Stimulated activated CD4-positive, alpha-beta T cell treated with anti-CD3 and anti-CD28 coated beads, Interleukin-1b, Interleukin-23, amount 100 ng/mL, for 24 hours (primary cell): Measurements from ENCODE around the gene IRF2BP2.
"Not testable (repeated sequence)": the region's sequence is repeated elsewhere in the genome, so short reads cannot be mapped to it uniquely, and the experiment has no call there.

Source experiments
- DNase-seq, 4 experiments: peaks; one replicate each; pipeline ENCODE4 v3.0.0-alpha.2; 2020; ENCODE audit warnings: low read depth in 4 of 4, low spot score in 1 of 4

IRF2BP2 gene

DNA sequence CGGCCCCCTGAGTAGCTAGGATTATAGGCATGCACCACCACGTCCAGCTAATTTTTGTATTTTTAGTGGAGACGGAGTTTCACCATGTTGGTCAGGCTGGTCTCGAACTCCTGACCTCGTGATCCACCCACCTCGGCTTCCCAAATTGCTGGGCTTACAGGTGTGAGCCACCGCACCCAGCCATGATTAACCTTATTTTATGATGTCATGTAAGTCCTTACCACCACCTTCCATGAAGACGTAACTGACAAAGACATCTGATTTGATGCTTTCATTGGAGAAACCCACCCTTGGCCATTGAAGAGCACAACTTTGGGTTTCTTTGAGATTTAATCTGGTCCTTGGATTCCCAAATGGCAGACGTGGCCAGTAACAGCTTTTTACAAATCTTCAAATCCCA is 24.9 kb upstream of the IRF2BP2 start:
- not testable (repeated sequence) for DNase-seq

DNA sequence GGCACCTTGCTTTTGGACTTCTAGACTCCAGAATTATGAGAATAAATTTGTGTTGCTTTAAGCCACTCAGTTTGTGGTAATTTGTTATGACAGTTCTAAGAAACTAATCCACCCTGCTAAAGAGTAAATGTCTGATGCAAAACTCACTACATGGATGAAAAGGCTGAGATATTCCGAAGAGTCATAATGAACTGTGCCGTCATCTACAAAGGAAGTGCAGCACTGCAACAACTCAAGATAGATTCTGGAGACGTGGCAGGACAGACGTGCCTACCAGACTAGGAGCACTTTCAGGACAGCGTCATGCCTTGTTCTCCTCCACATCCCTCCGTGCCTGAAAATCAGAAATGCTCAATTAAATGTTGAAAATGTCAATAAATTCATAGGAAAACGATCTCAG is 24.4 kb upstream of the IRF2BP2 start:
- DNase-seq = no peak

DNA sequence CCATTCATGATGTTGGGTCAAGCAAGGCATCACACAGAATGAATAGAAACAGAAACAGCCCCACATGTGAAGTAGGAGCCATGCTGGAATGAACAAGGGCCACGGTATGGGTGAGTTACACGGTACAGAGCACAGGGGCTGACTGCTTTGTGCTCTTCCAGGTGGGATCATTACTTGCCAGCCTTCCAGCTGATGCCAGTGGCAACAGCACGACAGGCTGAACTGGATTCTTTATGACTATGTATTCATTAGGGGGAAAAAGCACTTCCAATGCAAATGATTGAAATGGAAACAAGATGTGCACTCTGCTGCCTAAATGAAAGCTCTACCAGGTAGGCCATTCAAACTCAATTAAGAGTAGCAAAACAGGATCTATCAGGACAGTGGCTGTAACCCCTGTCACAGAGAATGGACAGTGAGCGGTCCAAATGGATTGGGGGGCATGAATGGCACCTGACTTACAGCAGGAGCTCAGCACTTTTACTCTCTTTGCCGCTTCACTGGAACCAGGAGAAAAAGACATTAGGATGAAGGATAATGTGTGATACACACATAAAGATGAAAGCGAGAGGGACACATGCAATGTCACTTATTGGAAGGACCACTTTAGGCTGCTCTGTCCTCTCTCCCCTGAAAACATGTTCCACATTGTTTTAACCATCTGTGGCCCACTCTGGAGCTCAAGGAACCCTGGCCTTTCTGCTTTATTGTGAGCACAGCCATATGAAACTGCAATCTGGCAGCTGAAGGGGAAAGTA is 23.4 kb upstream of the IRF2BP2 start:
- DNase-seq = no peak

DNA sequence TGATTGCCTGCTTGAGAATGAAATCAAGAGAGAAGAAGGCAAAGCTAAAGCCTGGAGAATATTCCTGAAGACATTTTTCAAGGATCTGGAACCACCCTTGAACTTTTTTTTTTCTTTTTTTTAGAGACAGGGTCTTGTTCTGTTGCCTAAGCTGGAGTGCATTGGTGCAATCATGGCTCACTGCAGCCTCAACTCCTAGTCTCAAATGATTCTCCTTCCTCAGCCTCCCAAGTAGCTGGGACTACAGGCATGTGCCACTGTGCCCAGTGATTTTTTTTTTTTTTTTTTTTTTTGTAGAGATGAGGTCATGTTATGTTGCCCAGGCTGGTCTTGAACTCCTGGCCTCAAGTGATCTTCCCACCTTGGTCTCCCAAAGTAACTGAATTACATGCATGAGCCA is 22.2 kb upstream of the IRF2BP2 start:
- no peak for DNase-seq

DNA sequence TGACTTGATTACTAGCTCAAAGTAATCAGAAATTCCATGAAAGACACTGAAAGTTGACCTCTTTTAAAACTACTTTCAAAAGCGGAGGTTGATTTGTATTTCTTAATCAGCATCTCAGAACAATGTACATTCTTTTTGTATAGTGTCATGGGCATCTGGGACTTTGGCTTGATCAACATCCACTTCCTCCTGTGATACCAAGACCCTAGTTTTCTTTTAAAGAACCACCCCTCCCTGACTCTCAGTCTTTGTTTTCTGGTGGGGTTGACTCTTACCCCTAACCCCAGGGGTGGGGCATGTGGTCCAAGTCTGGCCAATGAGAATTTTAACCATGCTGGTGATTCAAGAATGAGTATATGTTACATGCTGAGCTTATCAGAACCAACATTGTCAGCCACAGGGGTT is 21.7 kb upstream of the IRF2BP2 start:
- DNase-seq = no peak

DNA sequence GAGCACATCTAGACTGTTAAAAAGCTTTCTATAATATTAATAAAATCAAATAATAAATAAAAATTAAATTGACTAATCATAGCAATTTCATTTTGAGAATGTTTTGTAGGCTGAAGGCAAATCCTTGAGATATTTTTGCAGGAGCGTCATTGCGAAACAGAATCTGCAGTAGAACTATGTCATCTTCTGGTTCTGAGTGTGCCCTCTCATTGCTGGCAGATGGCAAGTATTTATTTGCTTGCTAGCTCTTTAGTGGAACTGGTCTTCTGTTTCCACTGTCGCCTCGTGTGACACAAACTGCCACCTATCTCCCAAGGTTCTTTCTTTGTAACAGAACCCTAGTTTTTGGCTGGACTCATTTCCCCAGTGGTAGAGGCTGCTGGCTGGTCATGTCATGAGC is 19.0 kb upstream of the IRF2BP2 start:
- no peak for DNase-seq

DNA sequence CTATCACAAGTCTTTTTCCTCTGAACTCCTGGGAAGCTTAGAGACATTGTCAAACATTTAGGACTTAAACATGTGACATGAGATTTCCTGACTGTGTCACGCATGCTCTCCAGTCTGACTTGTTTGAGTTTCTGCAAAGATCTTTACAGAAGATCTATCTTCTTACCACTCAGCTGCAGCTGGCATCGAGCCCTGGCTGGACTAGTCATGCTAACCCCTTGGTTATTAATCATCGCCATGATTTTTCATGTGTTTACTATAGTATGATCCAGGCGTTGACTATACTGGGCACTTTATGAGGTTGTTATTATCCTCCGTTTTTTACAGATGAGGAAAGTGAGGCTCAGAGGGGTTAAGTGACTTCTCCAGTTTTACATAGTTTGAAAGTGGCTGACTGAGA is 18.1 kb upstream of the IRF2BP2 start:
- no peak for DNase-seq

DNA sequence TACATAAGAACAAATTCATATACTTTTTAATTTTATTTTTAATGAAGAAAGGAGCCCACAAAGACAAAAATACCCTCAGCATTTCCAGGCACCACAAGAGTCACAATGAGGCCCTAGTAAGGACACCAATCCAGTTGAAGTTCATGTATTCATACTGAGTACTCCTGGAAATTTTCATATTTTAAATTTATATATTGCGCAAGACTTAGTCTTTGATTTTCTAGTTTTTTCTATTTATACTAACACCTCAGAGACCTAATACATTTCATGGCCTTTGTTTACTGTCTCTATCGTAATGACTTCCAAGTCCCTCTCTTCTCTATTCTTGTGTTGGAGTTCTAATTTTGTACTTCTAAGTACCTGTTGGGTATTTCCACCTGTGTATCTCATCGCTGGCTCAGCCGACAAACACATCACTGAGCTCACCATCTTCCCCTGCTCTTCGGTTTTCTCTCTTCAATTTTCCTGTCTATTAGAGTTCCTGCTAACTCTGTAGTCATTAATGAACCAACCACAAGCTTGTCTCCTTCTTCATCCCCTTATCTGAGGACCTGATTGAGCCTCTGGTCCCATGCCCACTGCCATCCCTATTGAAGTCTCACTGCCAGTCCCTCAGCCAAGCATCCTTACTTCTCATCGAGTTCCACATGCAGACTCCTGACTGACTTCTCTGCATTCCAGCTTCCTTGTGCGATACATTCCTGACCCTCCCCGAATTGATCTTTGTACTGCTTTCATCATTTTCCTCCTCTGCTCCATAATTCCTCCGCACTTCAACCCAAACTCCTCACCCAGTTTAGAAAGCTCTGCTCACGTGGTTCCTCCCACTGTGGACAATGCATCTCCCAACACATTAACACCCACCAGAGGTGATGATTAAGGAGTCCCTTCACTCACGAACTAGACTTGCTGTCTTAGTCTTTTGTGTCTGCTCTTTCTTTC is 17.3 kb upstream of the IRF2BP2 start:
- DNase-seq = no peak

DNA sequence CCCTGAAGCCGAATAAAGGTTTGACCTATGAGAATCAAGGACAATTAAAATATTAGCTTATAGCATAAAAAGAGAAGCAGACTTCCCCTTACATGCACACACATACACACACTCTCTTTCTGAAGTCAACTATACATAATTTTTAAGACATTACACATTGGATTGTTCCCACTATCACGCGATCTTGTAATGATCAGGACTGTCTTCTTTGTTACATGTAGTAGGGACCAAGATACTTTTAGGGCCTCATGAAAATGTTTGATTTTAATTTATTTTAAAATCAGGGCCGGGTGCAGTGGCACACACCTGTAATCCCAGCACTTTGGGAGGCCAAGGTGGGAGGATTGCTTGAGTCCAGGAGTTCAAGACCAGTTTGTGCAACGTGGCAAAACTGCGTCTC is 16.4 kb upstream of the IRF2BP2 start:
- no peak for DNase-seq

DNA sequence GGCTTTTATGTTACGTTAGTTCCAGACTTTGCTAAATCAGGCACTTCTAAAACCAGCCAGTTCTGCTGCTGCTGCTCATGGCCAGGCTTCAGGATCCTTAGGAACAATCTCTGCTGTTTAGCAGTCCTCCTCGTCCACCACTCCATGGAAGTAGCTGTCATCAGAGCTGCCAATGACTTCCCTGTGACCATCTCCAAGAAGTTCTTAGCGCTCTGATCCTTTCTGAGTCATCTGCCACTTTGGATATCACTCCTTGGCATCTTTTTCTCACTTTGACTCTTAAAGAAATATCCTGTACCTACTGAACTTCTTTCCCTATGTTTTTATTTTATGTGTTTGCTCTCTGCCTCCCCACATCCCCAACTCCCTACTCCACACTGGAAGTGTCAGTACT is 14.7 kb upstream of the IRF2BP2 start:
- DNase-seq = no peak

DNA sequence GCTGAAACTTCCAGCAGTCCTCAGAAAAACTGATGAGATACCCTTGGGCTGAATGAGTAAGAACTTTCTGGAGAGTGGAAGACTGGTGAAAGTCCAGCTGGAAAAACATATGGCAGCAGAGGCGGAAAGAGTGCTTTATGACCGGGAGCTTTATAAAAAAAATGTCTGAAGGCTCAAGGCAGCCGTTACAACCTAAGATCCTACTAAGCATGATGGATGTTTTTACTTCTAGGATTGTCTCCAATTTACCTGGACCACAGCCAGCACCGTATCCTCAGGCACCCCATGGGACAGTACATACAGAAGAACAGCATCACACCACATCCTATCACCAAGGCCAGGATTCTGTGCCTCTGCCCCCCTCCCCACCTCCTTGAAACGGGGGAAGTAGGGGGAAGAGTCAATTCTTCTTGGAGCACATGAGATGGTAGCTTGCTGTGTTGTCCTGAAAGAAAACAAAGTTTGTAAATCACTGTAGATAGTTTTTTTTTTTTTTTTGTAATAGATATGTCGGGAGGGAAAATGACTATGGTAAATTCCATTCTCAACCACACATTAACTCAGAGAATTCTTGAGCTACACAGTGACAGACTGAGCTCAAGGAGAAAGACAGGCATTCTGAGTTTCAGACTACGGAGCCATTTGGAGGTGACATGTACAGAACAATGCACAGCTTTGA is 11.8 kb upstream of the IRF2BP2 start:
- no peak for DNase-seq

DNA sequence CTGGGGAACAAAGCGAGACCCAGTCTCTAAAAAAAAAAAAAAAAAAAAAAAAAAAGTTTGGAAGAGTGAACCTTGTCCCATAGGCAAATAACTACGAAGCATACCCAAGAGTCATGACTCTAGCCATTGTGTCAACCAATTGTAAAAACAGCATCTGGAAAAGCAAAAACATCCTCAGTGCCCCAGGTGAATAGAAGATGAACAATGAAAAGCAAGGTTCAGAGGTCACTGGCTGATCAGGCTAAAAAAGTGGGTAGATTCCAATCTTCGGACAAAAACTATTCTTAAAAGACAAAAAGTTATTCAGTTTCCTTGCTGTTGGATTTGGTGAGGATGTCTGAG is 11.1 kb upstream of the IRF2BP2 start:
- DNase-seq = no peak

DNA sequence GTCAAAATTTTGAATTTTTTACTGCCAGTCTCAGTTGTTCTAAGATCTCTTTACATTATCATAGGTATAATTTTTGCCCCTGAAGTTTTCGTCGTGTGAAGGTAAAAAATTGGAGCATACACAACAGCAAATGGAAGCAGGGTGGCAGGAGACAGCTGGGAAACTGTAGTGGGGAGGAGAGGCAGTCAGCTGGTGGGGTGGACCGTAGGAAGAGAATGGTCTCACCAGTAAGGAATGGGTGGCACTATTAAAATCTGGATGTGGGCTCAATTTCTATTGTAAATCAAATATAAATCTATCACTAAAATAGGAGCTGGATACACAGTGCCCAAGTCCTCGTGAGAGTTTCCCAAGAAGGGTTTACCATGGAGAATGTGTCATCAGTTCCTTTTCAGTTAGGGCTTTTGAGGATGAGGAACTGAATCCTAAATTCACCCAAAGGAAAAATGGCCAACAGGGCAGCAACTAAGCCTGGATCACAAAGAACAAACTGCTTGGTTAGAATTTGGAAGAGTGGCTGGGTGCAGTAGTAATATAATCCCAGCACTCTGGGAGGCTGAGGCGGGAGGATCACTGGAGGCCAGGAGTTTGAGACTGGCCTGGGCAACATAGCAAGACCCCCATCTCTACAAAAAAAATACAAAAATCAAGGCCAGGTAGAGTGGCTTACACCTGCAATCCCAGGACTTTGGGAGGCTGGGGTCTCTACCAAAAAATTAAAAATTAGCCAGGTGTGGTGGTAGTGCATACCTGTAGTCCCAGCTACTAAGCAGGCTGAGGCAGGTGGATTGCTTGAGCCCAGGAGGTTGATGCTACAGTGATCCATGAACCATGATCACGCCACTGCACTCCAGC is 10.5 kb upstream of the IRF2BP2 start:
- no peak for DNase-seq

DNA sequence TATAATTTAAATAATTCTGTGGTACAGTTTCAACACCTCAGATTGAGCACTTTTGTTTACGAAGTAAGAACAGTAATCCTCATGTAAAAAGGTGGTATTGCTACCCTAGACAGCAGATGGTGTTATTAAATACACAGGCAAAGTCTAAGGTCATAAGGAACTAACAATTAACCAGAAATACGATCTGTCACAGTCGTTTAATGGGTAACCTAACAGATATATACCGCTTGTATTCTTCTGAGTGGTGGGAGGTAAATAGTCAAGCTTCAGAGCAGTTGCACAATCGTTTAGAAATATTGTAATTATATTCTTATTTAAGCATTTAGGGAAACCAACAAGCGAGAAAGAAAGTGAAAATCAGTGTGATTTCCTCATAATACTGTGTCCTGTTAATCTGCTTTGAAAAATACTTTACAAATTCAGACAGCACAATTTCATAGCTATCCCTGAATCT is 9.8 kb upstream of the IRF2BP2 start:
- no peak for DNase-seq

DNA sequence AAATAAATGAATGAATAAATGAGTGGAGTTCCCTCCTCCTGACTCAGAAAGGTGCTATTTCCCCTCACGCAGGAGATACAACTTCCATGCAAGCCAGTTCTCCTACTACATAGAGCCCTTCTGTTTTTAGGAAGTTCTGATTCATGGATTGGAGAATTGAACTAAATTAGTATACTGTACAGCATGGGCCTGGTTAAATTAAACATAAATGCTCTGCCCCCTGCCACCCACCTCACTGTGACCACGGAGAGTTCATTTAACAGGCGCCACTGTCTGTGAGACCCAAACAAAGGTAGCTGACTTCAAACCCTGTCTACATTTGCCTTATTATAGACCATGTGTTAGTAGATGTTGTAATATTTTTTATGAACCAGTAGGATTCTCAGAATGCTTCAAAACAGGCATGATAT is 9.1 kb upstream of the IRF2BP2 start:
- DNase-seq = no peak

DNA sequence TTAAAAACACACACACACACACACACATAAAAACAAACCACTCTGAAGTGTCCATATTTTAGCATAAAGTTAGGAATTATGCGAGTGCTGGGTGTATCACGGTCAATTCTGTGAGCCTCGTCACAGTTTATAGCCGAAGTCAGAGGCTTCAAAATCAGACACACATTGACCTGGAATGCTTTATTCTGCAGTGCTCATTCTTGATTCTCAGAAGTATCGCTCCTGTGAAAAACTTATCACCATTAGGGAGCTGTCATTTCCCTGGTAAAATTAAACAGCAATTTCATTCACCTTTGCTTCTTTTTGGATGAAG is 8.7 kb upstream of the IRF2BP2 start:
- no peak for DNase-seq

DNA sequence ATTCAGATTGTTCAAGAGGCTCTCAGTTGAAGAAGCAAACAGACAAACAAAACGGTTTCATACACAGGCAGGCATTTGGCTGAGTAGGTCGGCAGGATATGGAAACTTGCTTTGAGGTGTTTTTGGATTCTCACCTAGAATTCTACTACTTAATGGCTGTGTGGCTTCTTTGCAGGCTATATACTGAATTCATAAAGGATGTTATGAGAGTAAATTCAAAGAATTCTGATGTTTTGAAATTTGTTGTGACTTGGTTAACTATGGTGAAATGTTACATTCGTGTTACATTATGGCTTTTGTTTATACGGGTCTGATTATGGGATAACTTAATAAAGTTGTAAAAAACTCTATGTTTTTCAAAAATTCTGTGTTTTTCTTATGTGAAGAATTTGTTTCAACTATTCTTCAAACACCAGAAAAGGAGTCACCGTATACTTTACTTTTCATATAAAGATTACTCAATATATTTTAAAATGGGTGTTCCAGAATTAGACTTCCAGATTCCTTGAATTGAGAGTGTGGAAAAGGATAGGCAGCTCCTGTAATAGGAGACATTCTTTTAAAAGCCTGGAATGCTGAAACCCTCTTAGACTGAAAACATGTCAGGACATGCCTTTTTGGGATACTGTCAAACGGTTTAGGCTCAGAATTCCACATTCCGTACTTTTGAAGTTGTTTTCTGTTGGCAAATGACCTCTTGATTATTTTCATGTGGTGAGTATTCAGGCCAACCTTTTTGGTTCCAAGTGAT is 8.2 kb upstream of the IRF2BP2 start:
- DNase-seq = no peak

DNA sequence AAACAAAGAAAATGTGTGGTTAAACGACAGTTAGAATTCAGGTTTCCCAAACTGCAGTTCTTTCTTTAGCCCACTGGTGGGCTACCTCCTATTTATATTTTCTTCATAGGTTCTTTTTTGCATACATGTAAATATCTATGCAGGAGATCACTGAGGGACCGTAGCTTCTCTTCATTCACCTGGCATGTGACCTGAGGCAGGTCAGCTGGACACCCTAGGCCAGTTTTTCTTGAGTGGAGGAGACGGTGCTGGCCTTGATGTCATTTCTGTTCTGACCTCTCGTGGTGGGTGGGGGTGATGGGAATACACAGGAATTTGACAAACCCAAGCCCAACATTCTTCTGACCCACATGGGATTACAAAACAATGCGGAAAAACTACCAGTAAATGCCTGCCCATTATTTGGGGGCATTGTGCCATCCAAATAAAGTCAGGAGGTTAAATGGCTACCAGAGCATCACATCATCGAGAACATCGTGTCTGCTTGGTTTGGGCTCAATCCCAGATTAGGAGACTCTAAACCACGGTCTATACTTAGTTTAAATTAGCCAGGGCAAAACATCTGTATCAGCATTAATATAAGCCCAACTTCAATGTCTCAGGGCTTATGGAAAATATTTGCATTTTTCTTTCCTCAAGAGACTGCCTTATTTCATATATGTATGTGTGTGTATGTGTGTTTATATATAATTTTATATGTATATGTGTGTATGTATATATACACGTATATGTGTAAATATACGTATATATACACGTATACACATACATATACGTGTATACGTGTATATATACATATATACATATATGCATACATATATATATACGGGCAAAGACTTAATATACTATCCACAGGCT is 7.4 kb upstream of the IRF2BP2 start:
- no peak for DNase-seq

DNA sequence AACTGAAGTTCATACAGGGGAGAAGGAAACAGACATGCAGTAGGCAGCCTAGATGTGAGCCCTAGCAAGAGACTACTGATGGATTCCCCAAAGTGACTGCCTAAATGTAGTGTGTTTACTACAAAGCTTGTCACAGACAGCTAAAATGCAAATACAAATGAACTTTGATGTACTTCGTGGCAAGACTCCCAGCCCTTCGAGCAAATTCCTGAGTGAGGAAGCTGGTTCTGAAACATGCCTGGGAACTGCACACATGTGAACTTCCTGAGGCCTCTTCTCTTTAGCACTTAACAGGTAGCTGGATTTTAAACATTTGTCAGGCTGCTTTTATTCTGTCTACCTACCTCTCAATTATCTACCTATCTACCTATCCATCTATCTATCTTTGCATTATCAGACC is 6.7 kb upstream of the IRF2BP2 start:
- DNase-seq = no peak

DNA sequence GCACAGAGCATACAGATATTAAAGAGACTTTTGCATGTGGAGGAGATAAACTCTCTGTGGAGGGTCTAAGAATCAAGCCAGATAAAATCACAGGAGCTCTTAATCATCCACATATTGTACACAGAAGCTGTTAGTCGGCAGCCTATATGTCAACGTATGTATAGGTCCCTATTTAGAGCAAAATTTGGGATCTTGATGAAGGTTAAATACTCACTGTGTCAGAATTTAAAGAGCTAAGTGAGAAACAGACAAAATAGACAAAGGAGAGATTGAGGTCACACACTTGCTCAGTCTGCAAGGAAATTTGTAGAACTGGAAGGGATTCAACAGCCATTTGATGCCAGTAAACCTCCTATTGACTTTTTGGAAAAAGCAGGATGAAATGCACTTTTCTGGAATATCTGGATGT is 4.1 kb upstream of the IRF2BP2 start:
- no peak for DNase-seq
